Breast epithelium (tissue), 4 donors: Measurements from ENCODE around the gene GNPTAB. TPM values are rescaled to one million over a fixed set of nuclear protein-coding genes. Genes with fewer than 3 reads are reported as not detected.

Source experiments
- DNase-seq, 2 donors: peaks; one replicate each; pipeline ENCODE4 v3.0.0-alpha.2; 2019; ENCODE audit warnings: low spot score in 2 of 2
- H3K27ac ChIP-seq, 2 donors: fragments of 200-600 bp; sonication (generic) in 1 of 2; one replicate each; pipeline ENCODE4 v1.5.1; 2016 to 2019; ENCODE audit warnings: mild to moderate bottlenecking in 1 of 2
- H3K27me3 ChIP-seq, 2 donors: fragments of 200-600 bp; sonication (generic) in 1 of 2; one replicate each; pipeline versions ENCODE4 v1.5.1 to v1.6.0; 2017 to 2019; ENCODE audit warnings: control low read depth in 1 of 2, mild to moderate bottlenecking in 1 of 2
- H3K36me3 ChIP-seq: fragments of 200-600 bp; one replicate; pipeline ENCODE4 v1.5.1; 2019
- H3K4me1 ChIP-seq, 2 donors: fragments of 200-600 bp; sonication (generic); one replicate each; pipeline ENCODE4 v1.5.1; 2016 to 2019; ENCODE audit warnings: control low read depth in 1 of 2
- H3K4me3 ChIP-seq, 3 donors: fragments of 200-600 bp; sonication (generic); 1 replicate in 2 of 3; 2 replicates in 1 of 3; pipeline ENCODE4 v1.5.1; 2016 to 2019; ENCODE audit warnings: mild to moderate bottlenecking in 3 of 3, moderate library complexity in 2 of 3
- H3K9me3 ChIP-seq, 2 donors: fragments of 200-600 bp; sonication (generic) in 1 of 2; one replicate each; pipeline ENCODE4 v1.5.1; 2016 to 2019; ENCODE audit warnings: control low read depth in 1 of 2
- POLR2A ChIP-seq: fragments of 450-650 bp; IDR thresholded peaks from one replicate; pipeline ENCODE4 v1.6.1; 2016; ENCODE audit warnings: antibody characterized with exemption, mild to moderate bottlenecking, moderate library complexity
- POLR2AphosphoS5 ChIP-seq, 3 donors: sonication (generic); formaldehyde crosslinking; IDR thresholded peaks; one replicate each; pipeline ENCODE4 v1.6.1; 2017; ENCODE audit warnings: antibody characterized with exemption in 3 of 3
- intact Hi-C: fragments of 100-400 bp; cut with DNase I; formaldehyde crosslinking; loops from one replicate; pipeline ENCODE4 v1.15.1; 2023; ENCODE audit warnings: low total_unique reads
- total RNA-seq, 3 donors: library from RNA; depleted of rRNA; stranded (reverse); fragments of >200 nt; gene quantifications; one replicate each; pipeline ENCODE4 v1.1.0, GENCODE V29; 2016
- TF ChIP-seq, protein P1 (sequence below), 3 donors: fragments of 450-650 bp; IDR thresholded peaks; one replicate each; pipeline ENCODE4 v1.5.1; 2016 to 2017; ENCODE audit warnings: antibody characterized with exemption in 3 of 3, mild to moderate bottlenecking in 3 of 3, moderate library complexity in 3 of 3

The GNPTAB gene
- total RNA-seq, 3 donors from 2014 or later, result 37.4 to 59.0 (median 39.7) TPM

GRCh38 chr12:101777978-101778377 lies 52.8 kb downstream of the GNPTAB start:
- intact Hi-C loops, result no loop called here
- no peak for DNase-seq
- TF ChIP-seq, protein P1, sequence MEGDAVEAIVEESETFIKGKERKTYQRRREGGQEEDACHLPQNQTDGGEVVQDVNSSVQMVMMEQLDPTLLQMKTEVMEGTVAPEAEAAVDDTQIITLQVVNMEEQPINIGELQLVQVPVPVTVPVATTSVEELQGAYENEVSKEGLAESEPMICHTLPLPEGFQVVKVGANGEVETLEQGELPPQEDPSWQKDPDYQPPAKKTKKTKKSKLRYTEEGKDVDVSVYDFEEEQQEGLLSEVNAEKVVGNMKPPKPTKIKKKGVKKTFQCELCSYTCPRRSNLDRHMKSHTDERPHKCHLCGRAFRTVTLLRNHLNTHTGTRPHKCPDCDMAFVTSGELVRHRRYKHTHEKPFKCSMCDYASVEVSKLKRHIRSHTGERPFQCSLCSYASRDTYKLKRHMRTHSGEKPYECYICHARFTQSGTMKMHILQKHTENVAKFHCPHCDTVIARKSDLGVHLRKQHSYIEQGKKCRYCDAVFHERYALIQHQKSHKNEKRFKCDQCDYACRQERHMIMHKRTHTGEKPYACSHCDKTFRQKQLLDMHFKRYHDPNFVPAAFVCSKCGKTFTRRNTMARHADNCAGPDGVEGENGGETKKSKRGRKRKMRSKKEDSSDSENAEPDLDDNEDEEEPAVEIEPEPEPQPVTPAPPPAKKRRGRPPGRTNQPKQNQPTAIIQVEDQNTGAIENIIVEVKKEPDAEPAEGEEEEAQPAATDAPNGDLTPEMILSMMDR (IDR thresholded peaks at IDR 0.05), result no peak
- no peak for TF ChIP-seq POLR2A
- no peak for TF ChIP-seq POLR2AphosphoS5 (IDR thresholded peaks at IDR 0.05)
- Histone ChIP-seq H3K36me3 (no peaks in the 10 kb centered on the region), H3K27ac (no peak overlapping the region), H3K4me3 (no peak overlapping the region), H3K27me3 (no peaks in the 10 kb centered on the region), H3K4me1 (no peaks in the 10 kb centered on the region), H3K9me3 (no peaks in the 10 kb centered on the region)

DNA sequence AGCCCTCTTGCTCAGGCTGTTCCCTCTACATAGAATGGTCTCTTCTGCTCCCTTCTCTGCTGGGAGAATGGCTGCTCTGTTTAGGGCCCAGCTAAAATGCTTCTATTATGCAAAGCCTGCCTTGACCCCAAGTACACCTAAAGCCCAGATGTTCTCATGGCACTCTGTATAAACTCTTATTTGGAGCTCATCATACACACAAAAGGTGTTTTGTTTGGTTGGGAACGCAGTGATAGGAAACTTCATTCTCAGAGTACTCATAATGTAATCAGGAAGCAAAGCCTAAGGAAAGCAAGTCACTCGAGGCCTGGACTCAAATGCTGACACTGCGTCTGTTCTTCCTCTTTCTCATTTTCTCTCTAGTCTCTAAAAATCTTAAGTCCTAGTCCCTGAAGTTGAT lies 53.3 kb downstream of the GNPTAB start:
- DNase-seq, result no peak
- H3K27ac ChIP-seq, result peak overlapping the region; percentile 20 to 59
- TF ChIP-seq, protein P1 (IDR thresholded peaks at IDR 0.05), result no peak
- TF ChIP-seq POLR2AphosphoS5 (IDR thresholded peaks at IDR 0.05) (no peak), POLR2A (no peak)
- H3K9me3 ChIP-seq, result no peaks in the 10 kb centered on the region
- intact Hi-C loops, result no loop called here
- H3K4me1 ChIP-seq, result no peaks in the 10 kb centered on the region
- no peak overlapping the region for H3K4me3 ChIP-seq
- no peaks in the 10 kb centered on the region for H3K36me3 ChIP-seq
- no peaks in the 10 kb centered on the region for H3K27me3 ChIP-seq

DNA sequence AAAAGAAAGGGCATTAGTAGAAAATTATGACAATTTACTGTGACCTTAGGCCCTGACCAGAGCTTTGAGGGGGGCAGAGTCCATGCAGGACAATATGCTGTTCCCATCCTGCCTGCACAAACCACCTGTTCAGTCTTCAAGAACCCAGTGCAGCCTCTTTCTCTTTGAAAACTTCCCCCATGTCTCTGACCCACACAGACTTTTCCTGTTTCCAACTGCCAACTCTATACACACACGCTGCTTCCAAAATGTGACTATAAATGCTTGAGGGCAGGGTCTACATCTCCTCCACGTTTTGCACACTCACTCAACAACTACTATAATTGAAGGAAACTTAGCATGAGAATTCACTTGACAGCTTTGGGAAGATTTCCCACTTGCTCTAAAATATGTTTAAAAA lies 54.9 kb downstream of the GNPTAB start:
- Histone ChIP-seq H3K27me3 (no peaks in the 10 kb centered on the region), H3K4me1 (no peaks in the 10 kb centered on the region), H3K4me3 (no peak overlapping the region), H3K27ac (no peak overlapping the region), H3K36me3 (no peaks in the 10 kb centered on the region), H3K9me3 (no peaks in the 10 kb centered on the region)
- intact Hi-C loops, result no loop called here
- DNase-seq, result no peak
- TF ChIP-seq, protein P1 (IDR thresholded peaks at IDR 0.05), result no peak
- TF ChIP-seq POLR2AphosphoS5 (IDR thresholded peaks at IDR 0.05) (no peak), POLR2A (no peak)

DNA sequence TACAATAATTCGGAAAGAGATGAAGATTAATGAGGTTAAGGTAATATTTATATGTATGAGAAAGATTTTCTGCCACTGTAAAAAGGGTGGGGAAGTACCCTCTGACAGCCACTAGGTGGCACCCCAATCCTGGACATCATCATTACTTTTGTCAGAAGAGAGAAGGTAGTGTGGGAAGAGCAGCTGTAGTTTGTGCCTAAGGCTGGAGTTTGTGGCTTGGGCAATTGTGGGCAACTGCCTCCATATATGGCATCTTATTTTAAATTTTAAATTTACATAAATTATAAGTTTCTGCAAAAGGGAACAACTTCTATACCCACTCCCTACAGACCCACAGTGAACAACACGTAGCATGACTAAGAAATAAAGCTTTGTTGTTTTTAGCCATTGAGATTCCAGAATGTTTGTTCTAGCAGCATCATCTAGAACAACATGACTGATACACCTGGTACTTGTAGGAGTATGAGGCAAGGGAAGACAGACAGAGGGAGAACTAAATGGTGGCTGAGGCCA lies 57.1 kb downstream of the GNPTAB start:
- intact Hi-C loops, result no loop called here
- peak; percentile 39 to 59 for DNase-seq
- TF ChIP-seq POLR2AphosphoS5 (IDR thresholded peaks at IDR 0.05) (peak in 1 of 3 donors; percentile 48), POLR2A (no peak)
- TF ChIP-seq, protein P1 (IDR thresholded peaks at IDR 0.05), result peak; percentile 93 to 96 (median 94)

GRCh38 chr12:101772012-101772775 lies 58.6 kb downstream of the GNPTAB start:
- H3K4me3 ChIP-seq, result no peak overlapping the region
- H3K27ac ChIP-seq, result no peak overlapping the region
- intact Hi-C loops, result no loop called here
- no peaks in the 10 kb centered on the region for H3K4me1 ChIP-seq
- H3K9me3 ChIP-seq, result no peaks in the 10 kb centered on the region
- H3K36me3 ChIP-seq, result peaks cover 5% of the 10 kb centered on the region
- DNase-seq, result no peak
- H3K27me3 ChIP-seq, result no peaks in the 10 kb centered on the region
- TF ChIP-seq, protein P1 (IDR thresholded peaks at IDR 0.05), result no peak
- TF ChIP-seq POLR2AphosphoS5 (IDR thresholded peaks at IDR 0.05), result no peak
- no peak for TF ChIP-seq POLR2A

More for the DNA sequence above, 57.1 kb downstream of the GNPTAB start:
- Histone ChIP-seq H3K27me3 (no peaks in the 10 kb centered on the region), H3K9me3 (no peaks in the 10 kb centered on the region), H3K4me1 (no peaks in the 10 kb centered on the region), H3K27ac (no peak overlapping the region), H3K4me3 (no peak overlapping the region), H3K36me3 (peaks cover 5% of the 10 kb centered on the region)
